Measurements from ENCODE around the gene ATP13A4.

ATP13A4 gene

DNA sequence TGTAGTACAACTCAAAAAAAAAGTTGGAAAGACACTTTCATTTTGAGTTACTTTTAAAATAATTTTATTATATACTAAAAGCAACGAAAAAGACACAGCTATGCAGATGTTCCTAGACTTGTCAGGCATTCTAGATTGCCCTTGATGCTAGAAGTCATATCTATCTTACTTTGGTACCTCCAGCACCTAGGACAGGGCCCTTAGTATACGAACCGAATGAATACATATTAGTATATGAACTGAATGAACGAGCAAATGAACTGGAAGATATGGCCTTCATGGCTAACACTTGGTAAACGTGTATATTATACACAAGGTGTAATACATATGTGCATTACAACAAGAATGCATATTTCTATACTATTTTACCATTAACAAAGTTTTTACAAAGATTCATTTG, 200.3 kb downstream of the ATP13A4 start:
- Histone ChIP-seq H3K9ac (ENCODE audit: low read length in 2 of 2) (no peak overlapping the region), H3K4me1 (ENCODE audit: control insufficient read depth, insufficient read depth, low read length) (no peaks in the 10 kb centered on the region), H3K27me3 (ENCODE audit: control insufficient read depth in 1 of 2, insufficient read depth in 2 of 2, low read length in 2 of 2) (no peaks in the 10 kb centered on the region)

More for the DNA sequence above, 200.3 kb downstream of the ATP13A4 start:
- H3K4me3 ChIP-seq (ENCODE audit: low read length in 2 of 2): no peak overlapping the region
- H3K9me3 ChIP-seq (ENCODE audit: control insufficient read depth in 2 of 2, low read length in 2 of 2): no peaks in the 10 kb centered on the region
- no peaks in the 10 kb centered on the region for H3K36me3 ChIP-seq (ENCODE audit: control insufficient read depth in 2 of 2, insufficient read depth in 2 of 2, low read length in 2 of 2)
- no peak overlapping the region for H3K27ac ChIP-seq (ENCODE audit: low read length)
